IMR-90 (cell line): ENCODE results near the gene KRT32. TPM values are rescaled to one million over a fixed set of nuclear protein-coding genes. Genes with fewer than 3 reads are reported as not detected.

Experiments used
- ATAC-seq: fragments of 200-7000 bp; cut with Tn5 transposase; 2 replicates; pipeline ENCODE4 v1.9.1; 2020; ENCODE audit warnings: low read depth, mild to moderate bottlenecking, moderate library complexity
- BruUV-seq: library from RNA; stranded (reverse); fragments of 400-500 nt; replicated peaks from 2 replicates; lab custom pipeline; 2021; lab: Mats Ljungman, UMichigan
- CTCF ChIA-PET: fragments of 300-600 bp; formaldehyde crosslinking; extraction: SDS; loops from one replicate; lab custom pipeline; 2021; ENCODE audit warnings: antibody characterized with exemption; lab: Yijun Ruan, JAX
- POLR2A ChIA-PET: fragments of 300-600 bp; sonication (Branson Sonifier 250); formaldehyde crosslinking; loops from one replicate; lab custom pipeline; 2022; ENCODE audit warnings: antibody characterized with exemption; ENCODE audit not compliant: unreplicated experiment; lab: Charles Lee
- DNase-seq: peaks from one replicate; pipeline ENCODE4 v3.0.0; 2013
- H2AFZ ChIP-seq: replicated peaks from 2 replicates; pipeline ENCODE3; 2013; ENCODE audit warnings: low read length, mild to moderate bottlenecking; ENCODE audit not compliant: poor library complexity
- H2AK5ac ChIP-seq: 2 replicates; pipeline ENCODE4 v1.6.1; 2013; ENCODE audit warnings: low read depth, low read length, inconsistent platforms
- H2AK9ac ChIP-seq: replicated peaks from 2 replicates; pipeline ENCODE3; 2013; ENCODE audit warnings: mild to moderate bottlenecking, low read depth, low read length, moderate library complexity; ENCODE audit not compliant: poor library complexity
- H2BK120ac ChIP-seq: 2 replicates; pipeline ENCODE4 v1.6.1; 2013; ENCODE audit warnings: low read depth, low read length, inconsistent platforms
- H2BK15ac ChIP-seq: 3 replicates; pipeline ENCODE4 v1.6.1; 2013; ENCODE audit warnings: low read depth, low read length, inconsistent platforms
- H2BK20ac ChIP-seq: 2 replicates; pipeline ENCODE4 v1.6.1; 2013; ENCODE audit warnings: low read depth, mild to moderate bottlenecking, inconsistent platforms, low read length, moderate library complexity
- H2BK5ac ChIP-seq: 2 replicates; pipeline ENCODE4 v1.6.1; 2013; ENCODE audit warnings: mild to moderate bottlenecking, low read depth, low read length, inconsistent platforms; ENCODE audit not compliant: poor library complexity, severe bottlenecking
- H3K14ac ChIP-seq: replicated peaks from 2 replicates; pipeline ENCODE4 v1.6.1; 2013; ENCODE audit warnings: low read depth, low read length, inconsistent platforms
- H3K18ac ChIP-seq: 2 replicates; pipeline ENCODE4 v1.6.1; 2013; ENCODE audit warnings: low read depth, low read length, control low read depth
- H3K23ac ChIP-seq: 2 replicates; pipeline ENCODE4 v1.6.1; 2013; ENCODE audit warnings: low read depth, low read length, inconsistent platforms
- H3K27ac ChIP-seq: 2 replicates; pipeline ENCODE4 v1.5.1; 2013; ENCODE audit warnings: mild to moderate bottlenecking, control low read depth, low read length; ENCODE audit not compliant: insufficient read depth
- H3K27me3 ChIP-seq: 2 replicates; pipeline ENCODE4 v1.6.1; 2013; ENCODE audit warnings: low read length; ENCODE audit not compliant: control insufficient read depth, insufficient read depth
- H3K36me3 ChIP-seq: 2 replicates; pipeline ENCODE4 v1.6.1; 2013; ENCODE audit warnings: low read length, mixed read lengths; ENCODE audit not compliant: control insufficient read depth, insufficient read depth
- H3K4ac ChIP-seq: 2 replicates; pipeline ENCODE4 v1.6.1; 2013; ENCODE audit warnings: low read depth, low read length, inconsistent platforms
- H3K4me1 ChIP-seq: 2 replicates; pipeline ENCODE4 v1.6.1; 2013; ENCODE audit warnings: low read length, mixed read lengths; ENCODE audit not compliant: control insufficient read depth, insufficient read depth
- H3K4me2 ChIP-seq: 2 replicates; pipeline ENCODE4 v1.6.1; 2013; ENCODE audit warnings: low read depth, mild to moderate bottlenecking, control low read depth, low read length, moderate library complexity
- H3K4me3 ChIP-seq: 2 replicates; pipeline ENCODE4 v1.5.1; 2013; ENCODE audit warnings: low read depth, mild to moderate bottlenecking, control low read depth, low read length, moderate library complexity; ENCODE audit not compliant: insufficient read depth
- H3K56ac ChIP-seq: 2 replicates; pipeline ENCODE4 v1.6.1; 2013; ENCODE audit warnings: low read length, inconsistent platforms; ENCODE audit not compliant: insufficient read depth; ENCODE audit errors: extremely low read depth
- H3K79me1 ChIP-seq, 2 experiments: 2 replicates each; pipeline ENCODE4 v1.6.1; 2013; ENCODE audit warnings: low read length in 2 of 2, inconsistent platforms in 1 of 2, low read depth in 1 of 2
- H3K9ac ChIP-seq: 2 replicates; pipeline ENCODE4 v1.6.1; 2013; ENCODE audit warnings: low read depth, low read length, control low read depth
- H3K9me1 ChIP-seq: 2 replicates; pipeline ENCODE4 v1.6.1; 2013; ENCODE audit warnings: low read length, inconsistent platforms; ENCODE audit not compliant: insufficient read depth
- H3K9me3 ChIP-seq: 2 replicates; pipeline ENCODE4 v1.6.1; 2013; ENCODE audit warnings: low read length; ENCODE audit not compliant: control insufficient read depth, insufficient read depth
- H4K20me1 ChIP-seq: 2 replicates; pipeline ENCODE4 v1.6.1; 2013; ENCODE audit warnings: low read length, inconsistent platforms; ENCODE audit not compliant: insufficient read depth
- H4K5ac ChIP-seq: 2 replicates; pipeline ENCODE4 v1.6.1; 2013; ENCODE audit warnings: mild to moderate bottlenecking, low read depth, low read length, control low read depth
- H4K8ac ChIP-seq, 2 experiments: 2 replicates each; pipeline ENCODE4 v1.6.1; 2013; ENCODE audit warnings: low read depth in 2 of 2, low read length in 2 of 2, control low read depth in 1 of 2, inconsistent platforms in 1 of 2
- H4K91ac ChIP-seq: 2 replicates; pipeline ENCODE4 v1.6.1; 2013; ENCODE audit warnings: low read depth, low read length, inconsistent platforms; ENCODE audit not compliant: insufficient read depth
- FOS ChIP-seq: fragments of 150-350 bp; IDR thresholded peaks from 2 replicates; pipeline ENCODE4 v1.6.1; 2016; ENCODE audit warnings: low read depth, low read length
- RCOR1 ChIP-seq: IDR thresholded peaks from 2 replicates; pipeline ENCODE4 v1.6.1; 2012; ENCODE audit warnings: mild to moderate bottlenecking, low read length, improper control_type of control experiment; ENCODE audit not compliant: insufficient replicate concordance
- WGBS, 2 experiments: methylation state at CpG; one replicate each; pipeline versions ENCODE4 v1.1.5 to v1.1.7; 2013; ENCODE audit warnings: missing lambda C conversion rate in 2 of 2; ENCODE audit not compliant: insufficient read length in 1 of 2; ENCODE audit errors: extremely low coverage in 2 of 2; 5-methylcytosine and 5-hydroxymethylcytosine counted together
- dilution Hi-C: fragments of 300-500 bp; cut with HindIII; formaldehyde crosslinking; loops from one replicate; pipeline ENCODE4 v1.14.3; 2018; ENCODE audit warnings: low sequenced_read_pairs; ENCODE audit not compliant: unreplicated experiment
- in situ Hi-C: fragments of 300-500 bp; cut with MboI; formaldehyde crosslinking; loops from 3 replicates; pipeline ENCODE4 v1.14.3; 2019; ENCODE audit warnings: low sequenced_read_pairs, inconsistent platforms, mixed read lengths
- intact Hi-C: fragments of 100-400 bp; cut with micrococcal nuclease; formaldehyde crosslinking; loops from 2 replicates; pipeline ENCODE4 v1.10.0; 2022
- polyA plus RNA-seq, 3 experiments: library from polyadenylated mRNA; depleted of rRNA; stranded (reverse); fragments of >200 nt; gene quantifications; 2 replicates each; pipeline ENCODE4 v1.2.3, GENCODE V29; 2012; ENCODE audit warnings: low replicate concordance in 1 of 3
- total RNA-seq: library from RNA; depleted of rRNA; stranded (reverse); fragments of >200 nt; gene quantifications from 2 replicates; pipeline ENCODE4 v1.2.3, GENCODE V29; 2012
- TF ChIP-seq, protein P1 (sequence below): fragments of 150-350 bp; IDR thresholded peaks from 2 replicates; pipeline ENCODE4 v1.6.1; 2016; ENCODE audit warnings: low read depth, mild to moderate bottlenecking, low read length, moderate library complexity, borderline replicate concordance

KRT32 gene
- total and polyA plus RNA-seq, 2 of the 4 experiments (the other 2 are of a cell fraction): 0.09 TPM; not detected in 1

- H3K4me1 ChIP-seq: peaks cover 23% of the 10 kb centered on the region
- H3K18ac ChIP-seq: no peak overlapping the region
- H3K4me3 ChIP-seq: no peak overlapping the region
- no peaks in the 10 kb centered on the region for H3K9me3 ChIP-seq
- H2BK120ac ChIP-seq: peak overlapping the region; percentile 65; the same call in 1 of the 2 replicates
- H3K9me1 ChIP-seq: peaks cover 20% of the 10 kb centered on the region
- H3K14ac ChIP-seq: 0 out of 2 replicates have a peak overlapping the region, but pooled peaks have one; percentile 33
- peak overlapping the region; percentile 34 for H2AK9ac ChIP-seq
- no peak overlapping the region for H3K4me2 ChIP-seq
- WGBS, 2 experiments: 94% methylated on average over 3 of the region's 4 CpGs; no CpG with 5 or more reads in 1 of the 2 experiments
- 0 out of 4 replicates have a peak overlapping the region, but pooled peaks of 1 of the 2 experiments have one; percentile 4 for H4K8ac ChIP-seq
- H2AFZ ChIP-seq: no peak overlapping the region
- no peak overlapping the region for H2BK5ac ChIP-seq
- no peaks in the 10 kb centered on the region for H3K27me3 ChIP-seq
- H3K36me3 ChIP-seq: no peaks in the 10 kb centered on the region
- H2BK15ac ChIP-seq: peak overlapping the region; percentile 88
- intact Hi-C loops: no loop called here
- no peaks in the 10 kb centered on the region for H4K20me1 ChIP-seq
- DNase-seq (no peak), ATAC-seq (no peak)
- H3K23ac ChIP-seq: no peak overlapping the region; the same call in 1 of the 2 replicates
- no peak overlapping the region for H4K5ac ChIP-seq
- in situ Hi-C loops: no loop called here
- H3K9ac ChIP-seq: no peak overlapping the region
- H4K91ac ChIP-seq: peak overlapping the region; percentile 48; the same call in 1 of the 2 replicates
- dilution Hi-C loops: no loop called here
- no peak overlapping the region for H3K27ac ChIP-seq
- no TSS peak for BruUV-seq
- POLR2A ChIA-PET: no interaction called here
- H2AK5ac ChIP-seq: peak overlapping the region; percentile 55; the same call in 1 of the 2 replicates
- CTCF ChIA-PET: no interaction called here
- H3K4ac ChIP-seq: peak overlapping the region; percentile 59
- no peak overlapping the region for H3K56ac ChIP-seq
- H2BK20ac ChIP-seq: peak overlapping the region; percentile 72
- H3K79me1 ChIP-seq: no peaks in the 10 kb centered on the region
- TF ChIP-seq RCOR1 (no peak), FOS (no peak)
- TF ChIP-seq, protein P1, sequence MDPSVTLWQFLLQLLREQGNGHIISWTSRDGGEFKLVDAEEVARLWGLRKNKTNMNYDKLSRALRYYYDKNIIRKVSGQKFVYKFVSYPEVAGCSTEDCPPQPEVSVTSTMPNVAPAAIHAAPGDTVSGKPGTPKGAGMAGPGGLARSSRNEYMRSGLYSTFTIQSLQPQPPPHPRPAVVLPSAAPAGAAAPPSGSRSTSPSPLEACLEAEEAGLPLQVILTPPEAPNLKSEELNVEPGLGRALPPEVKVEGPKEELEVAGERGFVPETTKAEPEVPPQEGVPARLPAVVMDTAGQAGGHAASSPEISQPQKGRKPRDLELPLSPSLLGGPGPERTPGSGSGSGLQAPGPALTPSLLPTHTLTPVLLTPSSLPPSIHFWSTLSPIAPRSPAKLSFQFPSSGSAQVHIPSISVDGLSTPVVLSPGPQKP: no peak
Measured at GRCh38 chr17:41421617-41422016, 45.6 kb downstream of the KRT32 start.
